HG02938 (cell line): ENCODE data around the gene CCNYL1.
"Not testable (repeated sequence)": the region's sequence is repeated elsewhere in the genome, so short reads cannot be mapped to it uniquely, and the experiment has no call there.

Source experiments
- ATAC-seq: cut with Tn5 transposase; IDR thresholded peaks from one replicate; pipeline ENCODE4 v1.9.1; 2021; ENCODE audit warnings: mild to moderate bottlenecking, moderate library complexity; ENCODE audit not compliant: unreplicated experiment

The CCNYL1 gene

DNA sequence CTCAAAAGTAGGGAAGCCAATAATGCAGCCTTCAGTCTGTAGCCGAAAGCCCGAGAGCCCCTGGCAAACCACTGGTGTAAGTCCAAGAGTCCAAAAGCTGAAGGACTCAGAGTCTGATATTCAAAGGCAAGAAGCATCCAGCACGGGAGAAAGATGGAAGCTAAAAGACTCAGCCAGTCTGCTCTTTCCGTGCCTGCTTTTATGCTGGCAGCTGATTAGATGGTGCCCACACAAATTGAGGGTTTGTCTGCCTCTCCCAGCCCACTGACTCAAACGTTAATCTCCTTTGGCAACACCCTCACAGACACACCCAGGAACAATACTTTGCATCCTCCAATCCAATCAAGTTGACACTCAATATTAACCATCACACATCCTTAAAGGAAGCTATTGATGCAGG is 14.5 kb upstream of the CCNYL1 start:
- not testable (repeated sequence) for ATAC-seq

DNA sequence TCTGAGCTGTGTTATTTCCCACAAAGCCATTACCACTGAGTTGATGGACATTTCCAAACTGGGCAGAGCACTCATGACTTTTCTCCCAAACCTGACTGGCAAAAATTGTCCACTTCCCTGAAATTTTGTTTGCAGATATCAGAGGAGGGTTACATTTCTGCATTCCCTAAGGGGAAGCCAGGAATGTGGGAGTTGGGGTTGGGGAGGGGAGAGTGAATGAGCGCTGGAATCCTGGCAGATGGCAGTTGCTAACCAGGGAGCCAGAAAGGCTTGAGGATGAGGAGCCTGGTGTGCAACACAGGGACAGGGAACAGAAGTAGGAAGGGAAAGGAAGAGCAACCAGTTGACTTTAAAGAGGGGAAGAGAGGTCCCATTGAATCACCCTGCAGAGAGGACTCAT is 14.0 kb upstream of the CCNYL1 start:
- ATAC-seq = no peak

DNA sequence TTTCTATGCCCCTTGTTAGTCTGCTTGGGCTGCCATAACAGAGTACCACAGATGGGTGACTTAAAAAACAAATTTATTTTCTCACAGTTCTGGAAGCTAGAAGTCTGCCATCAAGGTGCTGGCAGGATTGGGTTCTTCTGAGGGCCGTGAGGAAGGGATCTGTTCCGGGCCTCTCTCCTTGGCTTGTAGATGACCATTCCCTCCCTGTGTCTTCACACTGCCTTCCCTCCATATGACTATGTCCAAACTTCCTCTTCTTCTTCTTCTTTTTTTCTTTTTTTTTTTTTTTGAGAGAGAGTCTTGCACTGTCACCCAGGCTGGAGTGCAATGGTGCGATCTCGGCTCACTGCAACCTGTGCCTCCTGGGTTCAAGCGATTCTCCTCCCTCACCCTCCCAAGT is 13.1 kb upstream of the CCNYL1 start:
- ATAC-seq = no peak

DNA sequence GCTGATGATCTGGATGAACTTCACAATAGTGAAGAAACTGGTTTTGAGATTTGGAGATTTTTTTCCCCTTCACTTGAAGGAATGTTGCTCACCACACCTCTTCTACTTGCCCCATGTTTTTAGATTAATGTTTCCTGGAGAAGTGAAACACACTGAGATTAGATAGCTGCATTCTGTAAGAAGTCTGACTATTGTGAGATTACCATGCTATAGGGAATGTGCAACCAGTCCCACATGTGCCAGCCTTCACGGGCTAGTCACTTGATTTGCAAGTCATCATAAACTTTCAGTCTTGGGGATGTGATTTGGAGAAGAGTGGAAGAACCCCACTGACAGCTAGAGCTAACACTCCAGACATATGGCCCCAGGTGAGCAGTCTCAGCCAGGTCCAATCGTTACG is 7.4 kb upstream of the CCNYL1 start:
- ATAC-seq = no peak

DNA sequence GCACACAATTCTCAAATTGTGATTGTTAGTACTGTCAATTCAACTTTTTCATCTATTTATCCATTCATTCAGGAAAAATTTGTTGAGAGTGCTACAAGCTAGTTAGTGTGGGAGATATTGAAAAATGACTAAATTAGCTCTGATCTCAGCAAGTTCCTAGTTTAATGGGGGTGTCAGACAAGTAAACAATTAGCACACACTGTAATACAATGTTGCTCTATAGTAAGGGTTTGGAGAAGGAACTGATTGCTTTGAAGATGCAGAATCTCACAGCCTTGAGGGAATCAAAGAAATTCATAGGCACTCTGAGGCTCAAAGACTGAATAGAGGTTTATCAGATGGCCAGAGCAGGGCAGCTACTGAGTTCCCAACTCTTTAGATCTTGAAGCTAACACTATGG is 6.8 kb upstream of the CCNYL1 start:
- ATAC-seq = no peak

DNA sequence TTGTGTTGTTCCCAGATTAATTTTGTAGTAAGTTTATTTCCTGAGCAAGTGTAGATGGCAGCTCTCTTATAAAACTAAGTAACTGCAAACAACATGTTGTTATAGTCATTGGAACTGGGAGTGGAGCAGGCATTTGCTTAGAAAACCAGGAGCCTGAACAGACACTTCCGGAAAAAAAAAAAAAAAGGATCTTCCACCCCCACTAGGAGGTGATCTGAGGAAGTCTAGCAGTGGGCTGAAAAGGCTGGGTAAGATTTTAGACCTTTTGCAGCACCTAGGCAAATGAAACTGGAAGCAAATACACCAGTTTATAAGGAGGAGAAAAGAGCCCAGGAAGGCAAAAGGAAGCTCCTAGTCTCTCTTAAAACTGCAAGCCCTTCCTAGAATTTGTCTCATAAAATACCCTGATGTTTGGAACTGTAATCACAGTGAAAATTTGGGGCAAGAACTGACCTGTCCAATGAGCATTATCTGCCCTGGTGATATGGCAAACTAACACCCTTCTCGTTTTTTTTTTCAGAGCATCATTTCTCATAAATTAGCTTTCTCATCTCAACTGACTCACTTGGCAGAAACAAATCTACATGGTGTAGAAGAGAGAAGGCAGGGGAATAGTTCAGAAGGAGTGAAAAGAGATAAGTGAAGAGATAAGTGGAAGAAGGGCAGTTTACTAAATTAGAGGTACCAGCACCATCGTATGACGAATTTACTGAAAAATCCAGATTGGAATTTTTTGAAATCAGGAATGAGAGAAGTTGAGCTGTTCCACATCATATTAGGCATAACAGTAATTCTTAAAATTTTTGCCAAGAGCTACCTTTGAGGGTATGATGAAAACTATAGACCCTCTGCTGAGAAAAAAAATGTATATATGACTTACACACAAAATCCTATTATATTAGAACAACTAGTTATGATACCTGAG is 4.2 kb upstream of the CCNYL1 start:
- no peak for ATAC-seq

DNA sequence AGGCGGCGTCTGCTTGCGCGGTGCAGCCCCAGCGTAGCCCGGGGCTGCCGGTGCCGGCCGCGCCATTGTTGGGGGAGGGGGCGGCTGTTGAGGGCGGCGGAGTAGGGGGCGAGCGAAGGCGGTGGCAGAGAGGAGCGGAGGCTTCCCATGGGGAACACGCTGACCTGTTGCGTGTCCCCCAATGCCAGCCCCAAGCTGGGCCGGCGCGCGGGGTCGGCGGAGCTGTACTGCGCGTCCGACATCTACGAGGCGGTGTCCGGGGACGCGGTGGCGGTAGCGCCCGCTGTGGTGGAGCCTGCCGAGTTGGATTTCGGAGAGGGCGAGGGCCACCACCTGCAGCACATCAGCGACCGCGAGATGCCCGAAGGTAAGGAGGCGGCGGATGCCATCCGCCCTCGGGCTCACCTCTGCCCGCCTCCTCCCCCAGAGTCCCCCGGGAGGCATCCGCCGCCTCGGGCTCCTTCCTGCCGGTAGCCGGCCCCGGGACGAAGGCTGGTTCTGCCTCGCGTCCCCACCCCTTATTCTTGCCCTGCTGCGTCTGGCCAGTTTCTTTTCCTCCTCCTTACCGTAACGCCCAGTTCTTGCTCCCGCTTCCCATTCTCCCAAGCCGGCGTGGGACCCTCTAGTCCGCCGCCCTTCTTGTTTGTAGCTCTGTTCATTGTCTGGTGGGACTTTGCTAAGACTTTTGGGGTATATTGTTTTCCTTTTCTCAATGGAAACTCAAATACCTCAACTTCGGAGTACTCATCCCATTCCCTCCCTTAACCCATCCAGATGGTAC is 500 bp downstream of the CCNYL1 start:
- peak; percentile 27 for ATAC-seq

DNA sequence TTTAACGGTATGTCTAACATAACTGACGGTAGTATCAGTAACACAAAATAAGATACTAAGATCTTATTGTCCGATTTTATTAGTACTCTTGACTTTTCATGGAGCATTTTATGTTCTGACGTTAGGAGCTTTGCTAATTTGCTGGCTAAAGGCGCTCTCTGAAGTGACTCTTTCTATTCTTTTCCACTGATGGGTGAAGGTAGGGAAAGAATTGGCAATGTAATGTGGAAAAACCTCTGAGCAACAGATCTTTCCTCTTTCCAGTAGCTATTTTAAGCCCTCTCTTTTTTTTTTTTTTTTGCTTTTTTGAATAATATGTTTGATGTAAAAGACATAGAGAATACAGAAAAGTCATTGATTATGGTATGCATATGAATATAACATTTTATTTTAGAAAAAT is 4.6 kb downstream of the CCNYL1 start:
- ATAC-seq = no peak

DNA sequence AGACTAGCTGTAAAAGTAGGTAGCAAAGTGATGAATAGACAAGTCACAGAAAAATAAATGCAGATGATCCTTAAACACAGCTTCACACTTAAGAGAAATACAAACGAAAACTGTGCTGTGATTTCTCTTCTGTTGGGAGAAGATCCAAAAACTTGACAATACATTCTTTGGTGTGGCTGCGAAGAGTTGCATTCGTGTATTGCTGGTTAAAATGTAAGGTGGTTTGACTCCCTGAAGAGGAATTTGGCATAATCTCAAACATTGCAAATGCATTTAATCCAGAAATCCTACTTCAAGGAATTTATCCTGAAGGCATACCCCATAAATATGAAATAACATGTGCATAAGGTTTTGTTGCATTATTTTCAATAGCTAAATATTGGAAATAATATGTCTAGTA is 7.1 kb downstream of the CCNYL1 start:
- ATAC-seq = no peak

DNA sequence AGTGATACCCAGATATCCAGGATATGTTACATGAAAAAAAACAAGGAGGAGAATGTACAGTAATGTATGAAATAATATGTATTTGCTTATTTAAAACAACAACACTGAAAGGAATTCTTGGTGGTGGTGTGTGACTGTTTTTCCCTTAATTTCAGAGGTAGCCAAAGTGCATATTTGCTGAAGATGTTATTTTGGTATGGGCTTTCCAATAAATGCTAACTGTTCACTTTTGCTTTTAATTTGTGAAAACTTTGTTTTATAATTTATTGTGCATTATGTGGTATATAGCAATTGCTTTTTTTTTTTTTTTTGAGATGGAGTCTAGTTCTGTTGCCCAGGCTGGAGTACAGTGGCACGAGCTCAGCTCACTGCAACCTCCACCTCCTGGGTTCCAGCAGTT is 7.6 kb downstream of the CCNYL1 start:
- no peak for ATAC-seq

DNA sequence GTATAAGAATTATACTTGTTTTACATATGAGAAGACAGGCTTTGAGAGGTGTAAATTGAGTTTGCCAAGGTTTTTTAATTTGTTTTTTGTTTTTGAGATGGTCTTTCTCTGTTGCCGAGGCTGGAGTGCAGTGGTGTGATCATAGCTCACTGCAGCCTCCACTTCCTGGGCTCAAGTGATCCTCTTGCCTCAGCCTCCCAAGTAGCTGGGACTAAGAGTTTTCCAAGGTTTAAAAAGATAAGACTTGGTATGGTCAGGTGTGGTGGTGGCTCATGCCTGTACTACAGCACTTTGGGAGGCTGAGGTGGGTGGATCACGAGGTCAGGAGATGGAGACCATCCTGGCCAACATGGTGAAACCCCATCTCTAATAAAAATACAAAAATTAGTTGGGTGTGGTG is 8.2 kb downstream of the CCNYL1 start:
- not testable (repeated sequence) for ATAC-seq

DNA sequence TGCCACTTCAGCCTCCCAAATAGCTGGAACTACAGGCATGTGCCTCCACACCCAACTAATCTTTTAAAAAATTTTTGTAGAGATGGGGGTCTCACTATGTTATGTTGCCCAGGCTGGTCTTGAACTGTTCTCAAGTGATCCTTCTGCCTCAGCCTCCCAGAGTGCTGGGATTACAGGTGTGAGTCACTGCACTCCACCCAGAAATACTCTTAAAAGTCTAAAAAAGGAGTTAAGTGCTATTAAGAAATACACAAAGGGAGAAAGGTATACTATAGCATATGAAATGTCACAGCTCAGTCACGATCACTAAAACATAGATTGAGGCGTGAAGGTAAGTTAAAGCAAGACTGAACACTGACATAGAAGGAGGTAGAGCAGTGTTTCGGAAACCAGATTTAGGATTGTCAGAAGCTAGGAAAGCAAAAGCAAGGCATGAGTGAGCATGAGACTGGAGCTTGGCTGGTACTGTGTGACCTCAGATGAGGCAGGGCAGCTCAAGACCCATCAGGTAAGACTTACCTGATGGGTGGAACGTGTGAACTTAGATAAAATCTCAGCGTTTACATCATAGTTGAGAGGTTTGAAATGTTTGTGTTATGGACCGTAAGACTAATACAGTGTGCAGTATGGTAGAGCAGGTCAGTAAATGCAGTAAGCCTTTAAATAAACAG is 9.2 kb downstream of the CCNYL1 start:
- ATAC-seq = no peak

DNA sequence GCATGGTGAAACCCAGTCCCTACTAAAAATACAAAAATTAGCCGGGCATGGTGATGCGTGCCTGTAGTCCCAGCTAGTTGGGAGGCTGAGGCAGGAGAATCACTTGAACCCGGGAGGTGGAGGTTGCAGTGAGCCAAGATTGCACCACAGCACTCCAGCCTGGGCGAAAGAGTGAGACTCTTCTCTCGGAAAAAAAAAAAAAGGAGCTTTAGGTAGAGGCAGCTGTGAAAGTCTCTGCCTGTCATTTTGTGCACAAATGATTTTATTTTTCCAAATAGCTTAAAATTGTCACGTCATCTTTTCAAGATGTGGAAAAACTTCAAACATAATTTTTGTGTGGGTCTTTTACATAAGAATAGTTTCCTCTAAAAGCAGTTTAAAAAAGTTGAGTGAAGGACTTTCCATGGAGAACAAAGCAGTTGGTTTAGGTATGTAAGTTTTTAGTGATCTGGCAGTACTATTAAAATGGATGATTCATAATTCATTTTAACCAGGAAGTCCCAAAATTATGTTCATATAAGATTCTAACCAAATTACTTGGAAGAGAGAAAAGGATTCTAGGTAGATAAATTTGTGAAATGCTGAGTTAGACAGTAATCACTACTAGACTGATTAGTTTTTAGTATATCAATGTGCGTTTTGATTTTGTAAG is 11.5 kb downstream of the CCNYL1 start:
- no peak for ATAC-seq

DNA sequence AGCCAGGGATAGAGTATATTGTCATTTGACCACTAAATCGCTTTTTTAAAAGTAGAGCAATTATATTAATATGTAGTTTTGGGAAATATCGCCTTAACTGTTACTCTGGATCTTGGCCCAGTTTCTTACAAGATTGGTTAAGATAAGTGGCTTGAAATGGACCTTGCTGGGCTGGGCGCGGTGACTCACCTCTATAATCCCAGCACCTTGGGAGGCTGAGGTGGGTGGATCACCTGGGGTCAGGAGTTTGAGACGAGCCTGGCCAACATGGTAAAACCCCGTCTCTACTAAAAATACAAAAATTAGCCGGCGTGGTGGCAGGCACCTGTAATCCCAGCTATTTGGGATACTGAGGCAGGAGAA is 12.0 kb downstream of the CCNYL1 start:
- ATAC-seq = not testable (repeated sequence)

DNA sequence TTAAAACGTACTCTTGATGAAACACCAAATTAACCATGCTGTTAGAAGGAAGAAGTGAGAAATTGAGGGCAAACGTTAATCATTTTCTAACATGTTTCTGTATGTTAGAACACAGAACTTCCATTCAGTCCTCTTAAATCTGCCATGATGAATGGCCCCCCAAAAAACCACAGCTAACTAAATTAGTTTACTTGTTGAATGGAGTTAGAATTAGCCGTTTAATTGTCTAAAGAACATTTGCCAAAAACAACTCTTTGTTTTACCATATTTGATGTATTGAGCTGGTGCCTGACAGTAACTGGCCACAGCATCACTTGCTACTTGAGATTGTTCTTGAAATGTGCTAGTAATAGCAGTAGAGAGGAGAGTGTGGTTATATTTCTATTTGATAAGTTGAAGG is 12.7 kb downstream of the CCNYL1 start:
- no peak for ATAC-seq

DNA sequence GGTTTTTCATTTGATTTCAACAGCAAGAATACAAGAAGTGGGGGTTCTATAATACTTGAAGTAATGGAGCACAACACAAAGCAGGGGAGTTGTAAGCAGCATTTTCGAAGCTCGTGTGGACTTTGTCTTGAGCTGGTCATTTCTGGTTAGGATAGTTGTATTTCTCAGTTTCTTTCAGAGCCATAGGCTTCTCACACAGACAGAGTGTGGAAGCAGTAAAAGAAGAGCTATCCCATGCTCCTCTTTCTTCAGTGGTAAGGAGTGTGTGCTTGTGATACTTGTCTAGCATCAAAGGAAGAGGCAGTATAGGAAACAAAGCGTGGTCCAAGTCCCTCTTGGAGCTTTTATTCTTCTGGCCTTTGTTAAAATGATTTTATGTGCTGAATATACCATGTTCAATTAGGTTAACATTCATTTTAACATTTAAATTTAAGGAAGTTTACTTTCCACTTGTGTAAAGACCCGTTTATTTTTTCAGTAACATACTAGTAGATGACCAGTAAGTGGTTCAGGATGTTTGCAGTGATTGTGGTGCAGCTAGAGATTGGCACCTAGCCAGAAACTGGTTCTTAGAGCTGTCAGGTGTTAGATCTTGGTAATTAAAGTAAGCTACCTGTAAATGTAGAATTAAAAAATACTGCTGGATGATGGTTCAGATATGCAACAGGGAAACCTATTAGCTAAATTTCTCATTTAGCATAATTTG is 14.6 kb downstream of the CCNYL1 start:
- ATAC-seq = no peak

DNA sequence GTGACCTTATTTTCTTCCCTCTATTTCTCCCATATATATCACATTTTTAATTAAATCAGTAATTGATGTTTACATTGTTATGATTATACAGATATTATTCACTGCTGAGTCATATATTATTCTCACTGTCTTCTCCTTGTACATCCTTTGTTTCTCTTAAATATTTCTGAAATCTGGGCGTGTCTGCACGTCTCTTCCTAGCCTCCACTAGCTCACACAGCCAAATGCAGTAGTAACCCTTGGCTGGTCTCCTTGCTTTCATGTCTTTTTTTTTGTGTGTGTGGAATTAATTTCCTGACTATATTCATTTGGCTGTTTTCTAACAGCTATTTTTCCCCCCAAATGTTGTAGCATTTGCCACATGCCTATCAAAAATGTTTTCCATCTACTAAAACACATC is 15.8 kb downstream of the CCNYL1 start:
- no peak for ATAC-seq

DNA sequence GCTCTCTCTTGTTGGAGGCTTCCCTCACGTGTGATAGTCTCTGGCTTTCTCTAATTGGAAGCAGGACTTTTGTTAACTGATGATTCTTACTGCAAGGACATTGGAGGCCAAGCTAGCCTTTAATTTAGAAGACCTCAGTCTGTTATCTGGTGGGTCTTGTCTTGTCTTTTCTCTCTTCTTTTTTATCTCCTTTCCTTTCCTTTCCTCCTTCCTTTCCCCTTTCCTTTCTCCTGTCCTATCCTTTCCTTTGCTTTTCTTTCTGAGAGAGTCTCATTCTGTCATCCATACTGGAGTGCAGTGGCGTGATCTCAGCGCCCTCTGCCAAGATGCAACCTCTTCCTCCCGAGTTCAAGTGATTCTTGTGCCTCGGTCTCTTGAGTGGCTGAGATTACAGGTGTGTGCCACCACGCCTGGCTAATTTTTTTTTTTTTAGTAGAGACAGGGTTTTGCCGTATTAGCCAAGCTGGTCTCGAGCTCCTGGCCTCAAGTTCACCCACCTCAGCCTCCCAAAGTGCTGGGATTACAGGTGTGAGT is 18.1 kb downstream of the CCNYL1 start:
- ATAC-seq = no peak

DNA sequence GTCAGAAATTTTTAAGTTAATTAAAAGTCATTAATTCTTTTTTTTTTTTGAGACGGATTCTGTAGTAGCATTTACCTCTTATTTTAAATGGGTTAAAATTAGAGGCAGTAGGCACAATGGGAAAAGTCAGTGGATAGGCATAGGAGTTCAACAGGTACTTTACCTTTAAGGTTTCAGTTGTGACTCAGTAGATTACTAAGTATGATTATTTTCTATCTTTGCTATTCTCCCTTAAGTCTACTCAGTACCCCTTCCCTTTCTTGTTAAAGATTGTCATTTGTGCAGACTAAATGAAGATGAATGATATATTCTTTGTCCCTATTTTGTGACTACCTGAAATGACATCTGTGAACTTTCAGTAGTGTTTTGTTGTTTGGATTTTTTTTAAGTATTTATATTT is 19.7 kb downstream of the CCNYL1 start:
- ATAC-seq = no peak

DNA sequence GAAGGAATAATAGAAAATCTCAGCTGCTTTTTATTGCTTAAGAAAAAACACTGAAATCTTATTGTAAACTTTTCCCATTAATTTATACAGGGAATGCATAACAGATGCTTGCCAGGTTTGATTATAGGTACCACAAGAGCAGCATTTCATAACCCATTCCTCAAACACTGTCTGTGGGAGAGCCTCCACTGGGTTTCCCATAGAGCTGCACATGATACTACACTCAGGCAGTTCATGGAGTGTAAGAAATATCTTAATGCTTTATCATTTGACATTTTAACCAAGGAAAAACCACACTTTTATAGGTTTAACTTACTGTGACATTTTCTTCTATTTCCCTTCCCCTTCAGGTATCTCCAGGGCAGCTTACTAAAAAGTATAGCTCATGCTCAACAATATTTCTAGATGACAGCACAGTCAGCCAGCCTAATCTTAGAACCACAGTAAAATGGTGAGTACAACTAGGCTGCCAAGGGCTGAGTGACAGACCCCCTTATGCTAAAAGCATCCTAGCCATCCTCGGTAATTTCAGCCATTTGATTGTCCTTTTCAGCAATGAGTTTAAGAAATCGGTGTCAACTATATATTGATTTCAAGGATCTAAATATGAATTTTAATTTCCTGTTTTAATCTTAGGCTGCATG is 22.3 kb downstream of the CCNYL1 start:
- no peak for ATAC-seq
